ENCODE results near the gene DZIP1. TPM values are rescaled to one million over a fixed set of nuclear protein-coding genes. Genes with fewer than 3 reads are reported as not detected.

The DZIP1 gene
- total RNA-seq, 1 experiment from 2014 or later = 33.6 TPM

DNA sequence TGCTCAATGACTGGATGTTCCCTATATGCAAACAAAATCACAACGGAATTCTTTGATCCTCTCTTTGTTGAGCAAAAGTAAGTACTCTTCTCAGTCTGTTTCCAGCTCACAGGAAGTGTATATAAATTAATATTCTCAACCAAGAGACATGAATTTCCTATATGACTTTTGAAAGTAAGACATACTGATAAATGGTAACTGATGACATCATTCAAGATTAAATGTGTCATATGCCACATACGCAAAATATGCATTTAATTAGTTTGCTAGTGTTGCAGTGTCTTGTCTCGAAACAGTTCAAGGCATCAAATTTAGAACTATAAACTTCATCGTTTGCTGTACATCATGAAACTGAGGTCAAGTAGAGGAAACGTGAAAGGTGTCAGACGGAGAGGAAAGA, 84.1 kb downstream of the DZIP1 start:
- H2BK5ac ChIP-seq (ENCODE audit: insufficient read length, low read length) = no peak overlapping the region
- H4K5ac ChIP-seq (ENCODE audit: insufficient read length, low read depth, low read length) = no peak overlapping the region
- no peak overlapping the region for H3K14ac ChIP-seq (ENCODE audit: insufficient read depth, low read length)
- H3T11ph ChIP-seq (ENCODE audit: low read length) = no peak overlapping the region
- no peaks in the 10 kb centered on the region for H4K20me1 ChIP-seq (ENCODE audit: control insufficient read depth, insufficient read depth, insufficient read length)
- no peak overlapping the region for H3K4me3 Mint-ChIP-seq
- DNase-seq = no peak
- no peaks in the 10 kb centered on the region for H3K79me1 ChIP-seq (ENCODE audit: insufficient read depth, low read depth, low read length, poor library complexity, severe bottlenecking)
- H3K18ac ChIP-seq (ENCODE audit: insufficient read length, low read depth, low read length) = no peak overlapping the region
- H3K27me3 Mint-ChIP-seq (ENCODE audit: low read depth) = no peaks in the 10 kb centered on the region
- no peak overlapping the region for H3K23ac ChIP-seq (ENCODE audit: insufficient read length, low read depth, low read length)
- H4K8ac ChIP-seq (replicated peaks; ENCODE audit: insufficient read length, low read depth, low read length) = no peak overlapping the region
- no peaks in the 10 kb centered on the region for H3K27me3 ChIP-seq (ENCODE audit: insufficient read depth, low read length)
- H3K27ac Mint-ChIP-seq = no peak overlapping the region
- H3K9me3 ChIP-seq (ENCODE audit: control insufficient read depth, low read depth, low read length) = no peaks in the 10 kb centered on the region
- H3K56ac ChIP-seq (ENCODE audit: insufficient read length, low read depth, low read length) = no peak overlapping the region
- no peak overlapping the region for H3K4me2 ChIP-seq (ENCODE audit: insufficient read depth, insufficient read length, low read length)
- no peak overlapping the region for H3K9ac ChIP-seq (ENCODE audit: extremely low read depth, insufficient read length, low read length)
- H3K4ac ChIP-seq (ENCODE audit: low read depth, low read length) = no peak overlapping the region
- H3K27ac ChIP-seq (ENCODE audit: insufficient read length, low read depth, low read length) = no peak overlapping the region
- H3K4me1 Mint-ChIP-seq = peaks cover 3 to 14% of the 10 kb centered on the region in 2 experiments; a peak in 3 of 4 replicates
- H2BK15ac ChIP-seq (ENCODE audit: low read depth, low read length) = no peak overlapping the region
- H3K79me2 ChIP-seq (ENCODE audit: insufficient read depth, low read length) = no peaks in the 10 kb centered on the region
- H2BK12ac ChIP-seq (ENCODE audit: insufficient read length, low read depth, low read length) = no peak overlapping the region
- no peaks in the 10 kb centered on the region for H3K9me3 Mint-ChIP-seq
- no peak overlapping the region for H2BK20ac ChIP-seq (ENCODE audit: low read depth, low read length, poor library complexity, severe bottlenecking)
- H4K91ac ChIP-seq (ENCODE audit: insufficient read length, low read depth, low read length) = no peak overlapping the region
- H2AK5ac ChIP-seq (ENCODE audit: insufficient read length, low read length) = no peak overlapping the region
- TF ChIP-seq, protein P1, sequence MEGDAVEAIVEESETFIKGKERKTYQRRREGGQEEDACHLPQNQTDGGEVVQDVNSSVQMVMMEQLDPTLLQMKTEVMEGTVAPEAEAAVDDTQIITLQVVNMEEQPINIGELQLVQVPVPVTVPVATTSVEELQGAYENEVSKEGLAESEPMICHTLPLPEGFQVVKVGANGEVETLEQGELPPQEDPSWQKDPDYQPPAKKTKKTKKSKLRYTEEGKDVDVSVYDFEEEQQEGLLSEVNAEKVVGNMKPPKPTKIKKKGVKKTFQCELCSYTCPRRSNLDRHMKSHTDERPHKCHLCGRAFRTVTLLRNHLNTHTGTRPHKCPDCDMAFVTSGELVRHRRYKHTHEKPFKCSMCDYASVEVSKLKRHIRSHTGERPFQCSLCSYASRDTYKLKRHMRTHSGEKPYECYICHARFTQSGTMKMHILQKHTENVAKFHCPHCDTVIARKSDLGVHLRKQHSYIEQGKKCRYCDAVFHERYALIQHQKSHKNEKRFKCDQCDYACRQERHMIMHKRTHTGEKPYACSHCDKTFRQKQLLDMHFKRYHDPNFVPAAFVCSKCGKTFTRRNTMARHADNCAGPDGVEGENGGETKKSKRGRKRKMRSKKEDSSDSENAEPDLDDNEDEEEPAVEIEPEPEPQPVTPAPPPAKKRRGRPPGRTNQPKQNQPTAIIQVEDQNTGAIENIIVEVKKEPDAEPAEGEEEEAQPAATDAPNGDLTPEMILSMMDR (conservative IDR thresholded peaks at IDR 0.05) = no peak
- no peaks in the 10 kb centered on the region for H3K23me2 ChIP-seq (ENCODE audit: insufficient read length, low read depth, low read length, poor library complexity, severe bottlenecking)
- no peak overlapping the region for H2BK120ac ChIP-seq (ENCODE audit: low read depth, low read length, poor library complexity, severe bottlenecking)
- 100% methylated on average over 2 of the region's 6 CpGs for WGBS (ENCODE audit: extremely low coverage, insufficient read length, low lambda C conversion rate)
- no peak overlapping the region for H2AFZ ChIP-seq (ENCODE audit: low read length)
- H3K4me1 ChIP-seq (ENCODE audit: insufficient read depth, low read length) = 0 out of 2 replicates have a peak, but pooled peaks cover 2% of the 10 kb centered on the region
- H3K36me3 Mint-ChIP-seq (ENCODE audit: insufficient read depth in 1 of 3, low read depth in 3 of 3) = peaks cover 0 to 7% (median 3%) of the 10 kb centered on the region in 3 experiments; a peak in 3 of 7 replicates
